ENCODE measurements around the gene KDM3A.

KDM3A gene

DNA sequence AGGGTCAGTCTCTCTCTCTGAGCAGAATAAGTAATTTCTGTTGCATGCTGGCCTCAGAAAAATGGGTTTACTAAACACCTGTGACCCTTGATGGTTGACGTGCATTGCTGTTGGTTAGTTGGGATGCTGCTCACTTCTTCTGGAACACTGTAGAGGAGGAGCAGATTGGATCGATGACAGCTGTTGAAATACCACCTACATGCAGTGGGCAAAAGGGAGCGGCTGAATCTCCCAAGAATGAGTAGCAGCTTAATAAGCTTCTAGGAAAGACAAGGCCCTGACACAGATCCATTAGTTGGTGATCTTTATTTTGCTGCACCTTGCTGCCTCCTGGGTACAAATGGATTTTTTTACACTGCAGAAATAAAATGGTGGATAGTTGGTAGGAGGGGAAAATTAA, 43.2 kb downstream of the KDM3A start:
- no peak for TF ChIP-seq CTCF (IDR thresholded peaks at IDR 0.05; ENCODE audit: low read depth, low read length)
- DNase-seq (ENCODE audit: low read depth, low spot score), result no peak
- in situ Hi-C loops (cut with HindIII; ENCODE audit: low sequenced_read_pairs), result no loop called here
- no peak overlapping the region for H3K4me3 ChIP-seq (ENCODE audit: low read depth, low read length)

DNA sequence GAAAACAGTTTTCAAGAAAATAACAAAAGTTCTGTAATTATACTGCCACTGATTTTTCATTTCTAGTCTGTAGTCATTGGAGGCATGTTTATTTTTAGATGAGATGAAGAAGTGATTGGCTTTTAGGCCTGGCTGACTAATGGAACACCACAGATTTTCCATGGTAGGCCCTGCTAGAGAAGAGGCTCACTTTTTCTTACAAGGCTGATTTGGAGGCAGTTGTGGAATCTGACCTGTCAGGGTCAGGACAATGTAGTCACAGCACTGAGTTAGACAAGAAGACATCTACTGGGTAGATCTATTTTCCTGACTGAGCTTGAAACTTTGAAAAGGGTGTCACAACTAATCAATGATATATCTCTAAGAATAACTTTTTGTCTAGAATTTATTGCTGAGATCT, 43.9 kb downstream of the KDM3A start:
- no peak for DNase-seq (ENCODE audit: low read depth, low spot score)
- no peak overlapping the region for H3K4me3 ChIP-seq (ENCODE audit: low read depth, low read length)
- no peak for TF ChIP-seq CTCF (IDR thresholded peaks at IDR 0.05; ENCODE audit: low read depth, low read length)
- in situ Hi-C loops (cut with HindIII; ENCODE audit: low sequenced_read_pairs), result no loop called here

GRCh38 chr2:86485802-86486201, 44.6 kb downstream of the KDM3A start:
- no peak overlapping the region for H3K4me3 ChIP-seq (ENCODE audit: low read depth, low read length)
- DNase-seq (ENCODE audit: low read depth, low spot score), result no peak

GRCh38 chr2:86487062-86487461, 45.9 kb downstream of the KDM3A start:
- in situ Hi-C loops (cut with HindIII; ENCODE audit: low sequenced_read_pairs), result no loop called here
- no peak for DNase-seq (ENCODE audit: low read depth, low spot score)
- TF ChIP-seq CTCF (IDR thresholded peaks at IDR 0.05; ENCODE audit: low read depth, low read length), result no peak
- H3K4me3 ChIP-seq (ENCODE audit: low read depth, low read length), result no peak overlapping the region

More at GRCh38 chr2:86485802-86486201, 44.6 kb downstream of the KDM3A start:
- TF ChIP-seq CTCF (IDR thresholded peaks at IDR 0.05; ENCODE audit: low read depth, low read length), result no peak
- in situ Hi-C loops (cut with HindIII; ENCODE audit: low sequenced_read_pairs), result no loop called here

DNA sequence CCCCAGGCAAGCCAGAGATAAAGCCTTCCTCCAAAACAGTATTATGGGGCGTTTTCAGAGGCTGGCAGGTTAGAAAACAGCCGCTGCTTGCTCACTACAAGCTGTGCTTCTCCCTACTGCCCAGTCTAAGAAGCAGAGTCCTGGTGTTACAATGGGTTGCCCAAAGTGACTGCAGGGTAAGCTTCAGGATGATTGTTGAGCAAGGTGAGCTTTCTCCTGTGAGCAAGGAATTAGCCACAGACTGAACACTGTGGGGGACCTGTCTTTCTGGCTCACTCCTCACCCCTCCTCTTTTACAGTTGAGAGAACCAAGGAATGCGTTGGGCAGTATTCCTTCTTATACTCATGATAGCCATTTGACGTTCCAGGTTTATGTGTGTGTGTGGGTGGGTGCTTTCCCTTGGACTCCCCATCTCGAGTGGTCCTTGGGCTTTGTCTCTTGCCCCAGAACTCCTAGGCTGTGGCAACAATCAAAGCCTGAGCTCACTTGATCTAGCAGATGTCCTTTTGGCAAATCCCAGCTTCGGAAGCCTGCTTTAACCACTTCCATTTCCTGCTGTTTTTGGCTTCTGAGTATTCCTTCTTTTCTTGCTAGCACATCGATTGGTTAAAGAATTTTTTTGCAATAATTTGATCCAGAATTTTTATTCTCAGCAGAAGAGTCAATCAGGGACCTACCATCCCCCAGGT, 47.5 kb downstream of the KDM3A start:
- TF ChIP-seq CTCF (IDR thresholded peaks at IDR 0.05; ENCODE audit: low read depth, low read length), result no peak
- in situ Hi-C loops (cut with HindIII; ENCODE audit: low sequenced_read_pairs), result no loop called here
- H3K4me3 ChIP-seq (ENCODE audit: low read depth, low read length), result no peak overlapping the region
- no peak for DNase-seq (ENCODE audit: low read depth, low spot score)

DNA sequence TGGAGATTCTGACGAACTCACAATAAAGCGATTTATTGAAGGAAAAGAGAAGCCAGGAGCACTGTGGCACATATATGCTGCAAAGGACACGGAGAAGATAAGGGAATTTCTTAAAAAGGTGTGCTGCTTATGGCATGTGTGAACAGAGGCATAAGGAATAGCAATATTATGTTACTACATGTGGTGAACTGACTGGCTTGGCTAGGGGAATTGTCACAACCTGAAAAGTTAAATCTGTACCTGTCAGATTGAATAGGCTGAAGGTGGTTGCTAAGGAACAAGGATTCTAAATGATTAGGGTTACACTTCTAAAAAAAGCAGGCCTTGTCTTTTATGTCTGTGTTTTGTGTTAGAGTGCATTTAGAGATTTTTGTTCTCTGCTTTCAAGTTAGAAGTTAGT, 48.4 kb downstream of the KDM3A start:
- no peak for TF ChIP-seq CTCF (IDR thresholded peaks at IDR 0.05; ENCODE audit: low read depth, low read length)

More for the DNA sequence above, 48.4 kb downstream of the KDM3A start:
- no peak for DNase-seq (ENCODE audit: low read depth, low spot score)
- in situ Hi-C loops (cut with HindIII; ENCODE audit: low sequenced_read_pairs), result no loop called here
- H3K4me3 ChIP-seq (ENCODE audit: low read depth, low read length), result no peak overlapping the region

Data from astrocyte of the spinal cord (primary cell).